ENCODE data around the gene MYH11.

The MYH11 gene

DNA sequence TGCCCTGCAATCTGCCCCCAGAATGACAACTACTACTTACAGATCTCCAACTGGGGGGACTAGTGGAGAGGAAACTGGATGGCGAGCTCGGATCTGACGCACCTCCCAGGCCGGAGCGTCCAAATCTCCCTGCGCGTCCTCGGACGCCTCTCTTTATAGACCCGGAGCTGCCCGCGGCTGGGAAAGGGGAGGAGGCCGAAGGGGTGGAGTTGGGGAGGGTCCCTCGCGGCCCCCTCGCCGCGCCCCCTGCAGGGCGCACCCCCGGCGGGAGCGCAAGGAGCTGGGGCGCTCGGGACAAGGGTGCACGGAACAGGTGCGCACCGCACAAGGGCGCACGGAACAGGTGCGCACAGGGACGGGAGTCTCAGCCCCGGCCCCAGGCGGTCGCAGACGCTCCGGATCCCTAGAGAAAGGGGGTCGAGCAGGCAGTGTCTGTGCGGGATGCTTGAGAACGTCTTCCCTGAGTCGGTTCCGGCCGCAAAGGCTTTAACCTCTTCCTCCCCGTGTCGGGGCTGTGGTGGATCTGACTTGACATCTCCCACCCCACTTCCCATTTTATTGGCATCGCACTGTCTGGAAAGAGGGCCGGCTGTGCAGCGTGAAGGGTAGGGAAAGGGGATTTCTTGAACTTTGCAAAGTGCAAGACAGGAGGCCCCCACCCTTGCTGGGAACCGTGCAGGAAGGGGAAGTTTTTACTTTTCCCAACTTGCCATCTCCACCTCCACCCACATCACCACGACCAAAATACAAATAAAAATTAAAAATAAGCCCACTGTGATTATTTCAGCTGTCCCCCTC, at the start of gene MYH11:
Gene MYH11, minus strand, starts transcription at position 128 of the 798 bp plus-strand sequence. CDS start 18,776 bp downstream, outside the sequence.
- peak; percentile 55 for DNase-seq (ENCODE audit: low spot score)

DNA sequence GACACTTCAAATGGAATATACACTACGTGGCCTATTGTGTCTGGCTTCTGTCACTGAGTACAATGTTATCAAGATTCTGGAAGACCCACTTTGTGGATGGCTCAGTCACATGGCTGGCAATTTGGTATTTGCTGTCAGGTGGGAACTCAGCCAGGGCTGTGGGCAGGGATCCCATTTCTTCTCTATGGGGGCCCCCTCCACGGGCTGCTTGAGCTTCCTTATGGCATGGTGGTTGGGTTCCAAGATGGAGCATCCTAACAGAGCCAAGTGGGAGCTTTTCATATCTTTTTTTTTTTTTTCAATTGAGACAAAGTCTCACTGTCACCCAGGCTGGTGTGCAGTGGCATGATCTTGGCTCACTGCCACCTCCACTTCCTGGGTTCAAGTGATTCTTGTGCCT, 49.6 kb upstream of the MYH11 start:
- DNase-seq (ENCODE audit: low spot score) = no peak

DNA sequence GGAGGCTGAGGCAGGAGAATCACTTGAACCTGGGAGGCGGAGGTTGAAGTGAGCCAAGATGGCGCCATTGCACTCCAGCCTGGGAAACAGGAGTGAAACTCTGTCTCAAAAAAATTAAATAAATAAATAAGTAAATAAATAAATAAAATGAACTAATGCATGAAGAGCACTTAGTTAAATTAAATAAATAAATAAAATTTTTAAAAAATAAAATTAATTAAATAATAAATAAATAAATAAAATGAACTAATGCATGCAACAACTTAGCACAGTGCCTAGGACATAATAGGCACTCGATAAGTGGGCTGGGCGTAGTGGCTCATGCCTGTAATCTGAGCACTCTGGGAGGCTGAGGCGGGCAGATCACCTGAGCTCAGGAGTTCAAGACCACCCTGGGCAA, 47.1 kb upstream of the MYH11 start:
- no peak for DNase-seq (ENCODE audit: low spot score)

DNA sequence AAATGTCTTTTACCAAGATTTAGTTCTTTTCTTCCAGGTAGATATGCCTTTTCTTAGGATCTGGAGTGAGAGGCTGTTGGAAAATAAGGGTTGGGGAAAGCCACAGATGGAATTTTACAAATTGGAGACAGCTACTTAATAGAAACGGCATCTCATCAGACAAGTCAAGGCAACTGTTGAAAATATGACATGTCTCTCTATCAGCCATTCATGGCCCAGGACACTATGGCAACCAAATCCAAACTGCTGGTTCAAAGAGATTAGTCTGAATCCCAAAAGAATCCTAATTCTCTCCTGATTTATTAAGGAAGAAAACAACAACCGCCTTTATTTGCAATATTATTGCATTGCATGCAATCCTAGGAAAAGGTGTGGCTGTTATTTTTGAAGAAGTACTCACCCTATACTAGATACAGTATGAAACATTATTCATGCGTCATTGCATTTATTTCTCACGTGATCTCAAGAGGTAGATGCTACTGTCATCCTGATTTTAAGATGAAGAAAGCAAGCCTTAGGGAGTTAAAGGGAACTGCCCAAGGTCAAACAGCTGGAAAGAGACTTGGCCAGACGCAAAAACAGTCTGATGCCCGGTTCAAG, 44.2 kb upstream of the MYH11 start:
- DNase-seq (ENCODE audit: low spot score) = no peak

DNA sequence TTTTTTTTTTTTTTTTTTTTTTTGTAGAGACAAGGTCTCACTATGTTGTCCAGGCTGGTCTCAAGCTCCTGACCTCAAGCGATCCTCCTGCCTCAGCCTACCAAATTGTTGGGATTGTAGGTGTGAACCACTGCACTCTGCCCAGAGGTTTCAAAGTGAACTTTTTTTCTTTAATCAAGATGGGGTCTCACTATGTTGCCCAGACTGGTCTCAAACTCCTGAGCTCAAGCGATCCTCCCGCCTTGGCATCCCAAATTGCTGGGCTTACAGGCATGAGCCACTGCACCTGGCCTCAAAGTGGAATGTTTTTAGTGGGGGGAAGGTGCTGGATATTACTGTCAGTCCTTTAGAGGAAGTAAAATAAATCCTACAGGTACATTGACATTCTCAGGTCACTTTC, 43.5 kb upstream of the MYH11 start:
- DNase-seq (ENCODE audit: low spot score) = no peak

DNA sequence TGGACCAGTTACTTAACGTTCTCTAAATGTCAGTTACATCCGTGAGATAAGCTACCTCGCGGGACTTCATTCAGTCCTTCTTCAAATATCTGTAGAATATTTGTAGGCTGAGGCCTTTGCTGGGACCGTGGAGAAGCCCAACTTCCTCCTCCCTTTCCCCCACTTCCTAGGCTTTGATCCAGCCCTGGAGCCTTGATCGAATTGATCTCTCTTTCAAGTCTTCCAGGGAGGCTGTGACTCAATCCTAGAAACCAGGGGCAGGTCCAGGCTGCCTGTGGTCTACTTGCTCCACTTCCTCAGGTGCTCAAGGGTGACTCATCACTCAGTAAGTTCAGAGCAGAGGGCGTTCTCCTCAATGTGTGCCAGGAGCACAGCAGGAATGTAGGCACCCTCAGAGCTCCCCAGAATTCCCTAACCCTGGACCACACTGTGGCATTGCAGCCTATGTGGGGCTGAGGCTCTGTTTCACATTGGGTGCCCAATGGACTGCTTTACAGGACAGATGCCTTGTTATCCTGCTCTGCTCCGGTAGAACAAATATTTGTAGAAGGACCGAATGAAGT, 42.8 kb upstream of the MYH11 start:
- DNase-seq (ENCODE audit: low spot score) = no peak

DNA sequence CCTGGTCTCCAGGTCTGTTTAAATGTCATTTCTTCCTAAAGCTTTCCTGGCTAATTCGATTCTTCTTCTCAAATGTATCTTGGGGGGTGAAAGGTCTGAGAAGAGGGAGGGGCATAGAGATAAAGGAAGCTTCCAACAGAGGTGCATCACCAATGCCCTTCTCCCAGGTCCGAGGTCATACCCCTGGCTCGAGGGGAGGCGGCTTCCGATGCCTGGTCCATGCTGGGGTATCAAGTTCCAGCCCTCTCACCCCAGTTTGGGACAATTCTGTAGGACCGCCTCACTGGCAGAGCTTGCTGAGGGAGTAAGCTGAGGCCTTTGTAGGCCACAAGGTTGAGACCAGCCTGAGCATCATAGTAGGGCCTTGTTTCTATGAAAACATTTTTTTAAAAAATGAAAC, 41.8 kb upstream of the MYH11 start:
- no peak for DNase-seq (ENCODE audit: low spot score)

DNA sequence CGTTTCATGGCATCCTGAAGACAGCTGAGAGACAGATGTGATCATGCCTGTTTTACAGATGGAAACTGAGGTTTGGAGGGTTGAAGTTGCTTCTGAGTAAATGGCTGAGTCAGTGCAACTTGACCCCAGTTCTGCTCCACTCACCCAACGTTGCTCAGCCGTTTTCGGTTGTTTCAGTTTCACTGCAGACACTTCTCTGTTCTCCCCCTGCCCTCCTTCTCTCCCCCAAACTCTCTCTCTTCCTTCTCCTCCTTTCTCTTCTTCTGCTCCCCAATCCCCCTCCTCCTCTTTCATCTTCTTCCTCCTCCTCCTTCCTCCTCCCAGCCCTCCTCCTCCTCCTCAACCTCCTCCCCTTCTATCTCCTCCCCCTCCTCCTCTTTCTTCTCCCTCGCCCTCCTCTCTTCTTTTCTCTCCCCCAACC, 41.0 kb upstream of the MYH11 start:
- DNase-seq (ENCODE audit: low spot score) = no peak

DNA sequence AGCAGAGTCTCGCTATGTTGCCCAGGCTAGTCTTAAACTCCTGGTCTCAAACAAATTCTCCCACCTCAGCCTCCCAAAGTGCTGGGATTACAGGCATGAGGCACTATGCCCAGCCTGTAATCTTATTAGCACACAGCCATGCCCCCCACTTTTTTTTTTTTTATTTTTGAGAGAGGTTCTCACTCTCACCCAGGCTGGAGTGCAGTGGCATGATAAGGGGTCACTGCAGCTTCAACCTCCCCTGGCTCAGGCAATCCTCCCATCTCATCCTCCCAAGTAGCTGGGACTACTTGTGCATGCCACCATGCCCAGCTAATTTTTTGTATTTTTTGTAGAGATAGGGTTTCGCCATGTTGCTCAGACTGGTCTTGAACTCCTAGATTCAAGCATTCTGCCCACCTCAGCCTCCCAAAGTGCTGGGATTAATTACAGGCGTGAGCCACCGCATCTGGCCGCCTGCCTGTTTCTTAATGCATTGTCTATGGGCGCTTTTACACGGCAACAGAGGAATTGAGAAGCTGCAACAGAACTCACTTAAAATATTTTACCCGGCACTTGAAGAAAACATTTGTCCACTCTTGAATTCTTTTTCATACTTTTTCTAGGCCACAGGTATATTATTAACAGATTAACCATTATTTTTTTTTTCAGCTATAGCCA, 40.4 kb upstream of the MYH11 start:
- DNase-seq (ENCODE audit: low spot score) = no peak

DNA sequence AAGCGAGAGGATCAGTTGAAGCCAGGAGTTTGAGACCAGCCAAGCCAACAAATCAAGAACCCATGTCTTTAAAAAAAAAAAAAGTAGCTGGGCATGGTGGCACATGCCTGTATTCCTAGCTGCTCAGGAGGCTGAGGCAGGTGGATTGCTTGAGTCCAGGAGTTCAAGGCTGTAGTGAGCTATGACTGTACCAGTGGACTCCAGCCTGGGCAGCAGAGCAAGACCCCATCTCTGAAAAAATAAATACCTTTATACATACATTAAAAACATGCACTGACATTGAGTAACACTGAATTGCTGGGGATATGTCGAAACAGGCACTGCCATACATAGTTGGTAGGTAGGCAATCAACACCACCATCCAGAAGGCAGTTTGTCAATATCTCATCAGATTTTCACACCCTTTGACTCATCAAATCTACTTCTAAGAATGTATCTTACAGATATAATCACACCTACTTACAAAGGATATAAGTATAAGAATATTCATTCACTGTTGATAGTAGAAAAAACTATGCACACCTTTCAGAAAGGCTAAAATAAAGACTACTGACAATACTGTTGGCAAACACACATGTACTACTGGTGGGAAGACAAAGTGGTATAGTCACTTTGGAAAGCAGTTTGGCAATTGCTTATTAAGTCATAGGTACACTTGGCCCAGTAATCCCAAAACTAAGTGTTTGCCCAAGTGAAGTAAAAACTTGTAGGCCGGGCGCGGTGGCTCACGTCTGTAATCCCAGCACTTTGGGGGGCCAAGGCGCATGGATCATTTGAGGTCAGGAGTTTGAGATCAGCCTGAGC, 37.9 kb upstream of the MYH11 start:
- no peak for DNase-seq (ENCODE audit: low spot score)

DNA sequence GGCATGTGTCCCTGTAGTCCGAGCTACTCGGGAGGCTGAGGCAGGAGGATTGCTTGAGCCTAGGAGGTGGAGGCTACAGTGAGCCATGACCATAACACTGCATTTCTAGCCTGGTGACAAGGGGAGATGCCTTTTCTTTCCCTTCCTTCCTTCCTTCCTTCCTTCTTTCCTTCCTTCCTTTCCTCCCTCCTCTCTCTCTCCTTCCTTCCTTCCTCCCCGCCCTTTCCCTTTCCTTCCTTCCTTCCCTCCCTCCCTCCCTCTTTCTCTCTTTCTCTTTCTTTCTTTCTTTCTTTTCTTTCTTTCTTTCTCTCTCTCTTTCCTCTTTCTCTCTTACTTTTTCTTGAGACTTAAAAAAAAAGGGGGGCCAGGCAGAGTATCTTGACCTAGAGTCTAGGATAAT, 34.7 kb upstream of the MYH11 start:
- no peak for DNase-seq (ENCODE audit: low spot score)

DNA sequence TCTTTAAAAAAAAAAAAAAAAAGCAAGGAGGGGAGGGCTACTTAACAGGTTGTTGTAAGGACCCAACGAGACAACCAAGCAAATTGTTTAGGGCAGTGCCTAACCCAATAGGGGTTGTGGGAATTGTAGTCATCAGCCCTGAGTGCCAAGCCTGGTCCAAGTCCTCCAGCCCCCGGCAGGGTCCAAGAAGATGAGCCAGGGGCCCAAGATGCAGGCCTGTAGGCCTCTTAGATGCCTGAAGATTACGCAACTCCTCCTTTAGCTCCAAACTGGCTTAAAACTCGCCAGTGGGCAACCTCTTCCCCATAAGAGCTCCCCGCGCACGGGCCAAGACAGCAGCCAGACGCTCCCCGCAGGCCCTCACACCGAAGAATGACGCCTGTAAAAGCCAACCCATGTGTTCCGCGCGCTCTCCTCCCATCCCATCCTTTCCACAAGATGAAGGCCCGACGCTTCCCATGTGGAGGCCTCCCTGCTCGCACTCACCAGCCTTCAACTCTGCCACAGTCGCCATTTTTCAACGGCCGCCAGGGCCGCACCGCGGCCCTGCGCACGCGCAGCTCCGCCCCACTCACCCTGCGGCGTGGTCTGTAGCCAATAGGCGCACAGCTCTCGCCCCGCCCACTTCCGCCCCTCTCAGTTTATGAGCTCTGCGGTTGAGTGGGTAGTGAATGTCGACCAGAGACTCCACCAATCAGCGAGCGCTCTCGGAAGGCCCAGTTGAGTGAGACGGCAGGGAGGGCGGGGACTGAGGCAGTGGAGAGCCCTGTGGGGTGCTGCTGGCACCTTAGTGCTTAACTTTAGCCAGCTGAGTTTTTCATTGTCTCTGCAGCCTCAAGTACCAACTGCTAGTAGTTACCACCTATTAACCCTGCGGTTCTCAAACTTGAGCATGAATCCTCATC, 31.5 kb upstream of the MYH11 start, which contains the start of gene CEP20:
Gene CEP20, minus strand, starts transcription at position 532 of the 905 bp plus-strand sequence. Its CDS starts 18 bp downstream, at position 514.
- peak; percentile 99 for DNase-seq (ENCODE audit: low spot score)

DNA sequence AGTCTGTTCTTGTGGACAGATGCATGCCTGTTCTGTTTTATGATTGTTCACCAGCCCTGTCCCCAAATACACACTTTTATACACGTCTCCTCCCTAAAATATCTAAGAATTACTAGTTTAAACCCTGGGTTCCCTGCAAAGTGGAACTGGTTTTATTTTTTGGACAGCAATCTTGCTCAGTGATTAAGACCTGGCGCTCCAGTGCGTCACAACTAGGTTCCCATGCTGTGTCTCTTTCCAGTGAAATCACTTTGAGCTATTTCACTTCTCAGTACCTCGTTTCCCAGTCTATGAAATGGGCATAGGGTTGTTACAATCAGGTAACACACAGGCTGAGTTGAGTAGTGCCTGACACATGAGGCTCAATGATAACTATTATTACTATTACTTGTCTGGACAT, 30.5 kb upstream of the MYH11 start:
- no peak for DNase-seq (ENCODE audit: low spot score)

DNA sequence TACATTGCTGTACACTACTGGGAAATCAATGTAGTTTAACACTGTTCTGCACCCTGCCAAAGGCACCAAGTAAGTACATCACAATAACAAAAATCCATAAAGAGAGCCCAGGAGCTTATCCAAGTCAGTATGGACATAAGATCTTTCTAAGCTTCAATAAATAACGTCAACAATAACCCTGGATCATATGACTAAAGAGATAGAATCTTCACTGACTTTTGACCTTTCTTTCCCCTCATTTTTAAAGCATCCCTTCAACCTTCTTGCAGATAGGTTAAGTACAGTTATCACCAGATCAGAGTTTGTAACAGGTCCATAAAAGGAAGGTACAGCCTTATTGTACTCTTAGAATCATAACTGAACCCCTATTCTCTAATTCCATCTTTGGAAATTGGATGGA, 29.2 kb upstream of the MYH11 start:
- DNase-seq (ENCODE audit: low spot score) = no peak

DNA sequence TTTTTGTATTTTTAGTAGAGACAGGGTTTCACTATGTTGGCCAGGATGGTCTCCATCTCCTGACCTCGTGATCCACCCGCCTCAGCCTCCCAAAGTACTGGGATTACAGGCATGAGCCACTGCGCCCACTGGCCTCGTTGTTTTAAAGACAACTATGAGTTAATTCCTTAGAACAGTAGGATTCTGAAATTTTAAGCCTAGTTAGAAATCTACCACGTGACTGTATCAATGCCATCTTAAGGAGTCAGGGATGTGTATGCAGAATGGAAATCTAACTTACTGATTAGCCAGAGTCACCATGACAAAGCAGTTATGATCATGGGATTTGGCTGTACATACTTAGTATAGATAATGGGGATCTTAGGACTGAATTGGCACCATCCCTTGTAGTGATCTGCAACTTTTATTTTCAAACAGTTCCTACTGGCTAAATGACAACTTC, 28.8 kb upstream of the MYH11 start:
- DNase-seq (ENCODE audit: low spot score) = no peak

DNA sequence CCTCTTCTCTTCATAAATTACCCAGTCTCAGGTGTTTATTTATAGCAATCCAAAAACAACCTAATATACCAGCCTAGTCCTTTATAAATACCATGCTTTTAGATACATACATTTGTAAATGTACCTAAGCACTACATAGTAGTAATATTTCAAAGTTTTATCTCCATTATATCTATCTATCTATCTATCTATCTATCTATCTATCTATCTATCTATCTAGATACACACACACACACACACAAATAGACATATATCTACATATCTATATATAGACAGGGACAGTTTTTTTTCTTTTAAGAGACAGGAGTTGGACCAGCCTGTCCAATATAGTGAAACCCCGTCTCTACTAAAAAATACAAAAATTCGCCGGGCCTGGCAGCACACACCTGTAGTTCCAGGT, 25.7 kb upstream of the MYH11 start:
- no peak for DNase-seq (ENCODE audit: low spot score)

DNA sequence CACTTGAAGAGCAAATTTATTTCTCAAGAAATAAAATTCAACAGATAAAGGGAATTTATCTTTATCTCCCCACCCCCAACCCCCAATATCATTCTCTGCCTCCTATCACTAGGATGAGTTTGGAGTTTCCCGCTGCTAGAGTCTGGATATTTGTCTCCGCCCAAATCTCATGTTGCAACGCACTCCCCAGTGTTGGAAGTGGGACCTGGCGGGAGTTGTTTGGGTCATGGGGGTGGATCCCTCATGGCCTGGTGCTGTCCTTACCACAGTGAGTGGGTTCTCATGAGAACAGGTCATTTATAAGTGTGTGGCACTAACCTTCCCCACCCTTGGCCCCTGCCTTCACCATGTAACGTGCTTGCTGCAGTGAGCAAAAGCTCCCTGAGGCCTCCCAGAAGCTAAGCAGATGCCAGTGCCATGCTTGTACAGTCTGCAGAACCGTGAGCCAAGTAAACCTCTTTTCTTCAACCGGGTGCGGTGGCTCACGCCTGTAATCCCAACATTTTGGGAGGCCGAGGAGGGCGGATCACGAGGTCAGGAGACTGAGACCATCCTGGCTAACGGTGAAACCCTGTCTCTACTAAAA, 25.1 kb upstream of the MYH11 start:
- no peak for DNase-seq (ENCODE audit: low spot score)

DNA sequence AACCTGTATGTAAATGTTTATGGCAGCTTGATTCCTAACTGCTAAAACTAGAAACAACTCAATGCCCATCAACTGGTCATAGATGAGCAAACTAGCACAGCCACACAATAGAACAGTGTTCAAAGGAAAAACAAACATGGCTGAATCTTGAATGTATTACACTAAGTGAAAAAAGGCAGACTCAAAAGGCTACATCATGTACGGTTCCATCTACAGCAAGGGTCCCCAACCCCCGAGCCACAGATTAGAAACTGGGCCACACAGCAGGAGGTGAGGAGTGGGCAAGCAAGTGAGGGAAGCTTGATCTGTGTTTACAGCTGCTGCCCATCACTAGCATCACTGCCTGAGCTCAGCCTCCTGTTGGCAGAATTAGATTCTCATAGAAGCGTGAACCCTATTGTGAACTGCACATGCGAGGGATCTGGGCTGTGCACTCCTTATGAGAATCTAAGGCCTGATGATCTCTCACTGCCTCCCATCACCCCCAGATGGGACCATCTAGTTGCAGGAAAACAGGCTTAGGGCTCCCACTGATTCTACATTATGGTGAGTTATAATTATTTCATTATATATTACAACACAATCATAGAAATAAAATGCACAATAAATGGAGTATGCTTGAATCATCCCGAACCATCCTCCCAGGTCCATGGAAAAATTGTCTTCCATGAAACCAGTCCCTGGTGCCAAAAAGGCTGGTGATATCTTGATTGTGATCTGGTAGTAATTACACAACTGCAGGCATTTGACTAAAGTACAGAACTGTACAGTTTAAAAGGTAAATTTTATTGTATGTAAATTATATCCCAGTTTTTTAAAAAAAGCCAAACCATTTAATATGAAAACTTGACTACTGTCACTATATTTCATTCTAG, 23.8 kb upstream of the MYH11 start:
- no peak for DNase-seq (ENCODE audit: low spot score)

DNA sequence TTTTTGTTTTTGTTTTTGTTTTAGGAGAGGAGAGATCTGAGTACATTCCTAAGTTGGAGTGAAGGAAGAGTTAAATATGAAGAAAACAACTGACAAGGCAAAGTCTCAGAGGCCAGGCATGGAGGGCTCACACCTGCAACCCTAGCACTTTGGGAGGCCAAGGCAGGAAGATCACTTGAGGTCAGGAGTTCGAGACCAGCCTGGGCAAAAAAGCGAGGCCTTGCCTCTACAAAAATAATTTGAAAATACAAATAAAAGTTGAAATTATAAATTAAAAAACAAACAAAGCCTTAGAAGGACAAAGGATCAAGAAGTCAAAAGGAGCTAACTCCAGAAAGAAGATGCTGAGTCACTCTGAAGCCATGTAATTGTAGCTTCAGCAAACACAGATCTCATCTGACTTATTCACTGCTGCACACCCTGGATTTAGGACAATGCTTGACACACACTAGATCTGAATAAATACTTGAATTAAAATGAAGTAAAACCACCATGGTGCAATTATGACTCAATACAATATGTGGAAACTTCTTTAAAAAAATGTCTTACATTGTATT, 22.5 kb upstream of the MYH11 start:
- no peak for DNase-seq (ENCODE audit: low spot score)
